Uterus (tissue), 4 donors: ENCODE data around the gene RAD9B. TPM values are rescaled to one million over a fixed set of nuclear protein-coding genes. Genes with fewer than 3 reads are reported as not detected.

Experiments
- DNase-seq, 2 donors: peaks; one replicate each; pipeline ENCODE4 v3.0.0-alpha.2; 2019 to 2020
- H3K27ac ChIP-seq, 2 donors: fragments of 200-600 bp; sonication (generic); 1 replicate in 1 of 2; 2 replicates in 1 of 2; pipeline ENCODE4 v1.5.1; 2016 to 2018
- H3K27me3 ChIP-seq, 2 donors: fragments of 200-600 bp; sonication (generic); one replicate each; pipeline ENCODE4 v1.5.1; 2018 to 2019; ENCODE audit warnings: control low read depth in 1 of 2
- H3K36me3 ChIP-seq, 2 donors: fragments of 200-600 bp; sonication (generic); one replicate each; pipeline ENCODE4 v1.5.1; 2019; ENCODE audit warnings: control low read depth in 1 of 2
- H3K4me1 ChIP-seq, 2 donors: fragments of 200-600 bp; sonication (generic); one replicate each; pipeline ENCODE4 v1.5.1; 2018 to 2019; ENCODE audit warnings: control low read depth in 1 of 2
- H3K4me3 ChIP-seq, 2 donors: fragments of 200-600 bp; sonication (generic); 1 replicate in 1 of 2; 2 replicates in 1 of 2; pipeline ENCODE4 v1.5.1; 2018 to 2019; ENCODE audit warnings: mild to moderate bottlenecking in 1 of 2
- H3K9me3 ChIP-seq, 2 donors: fragments of 200-600 bp; sonication (generic); one replicate each; pipeline ENCODE4 v1.5.1; 2019; ENCODE audit warnings: control low read depth in 1 of 2
- CTCF ChIP-seq, 4 experiments: fragments of 200-600 bp in 2 of 4; fragments of 450-650 bp in 2 of 4; sonication (generic) in 2 of 4; IDR thresholded peaks; one replicate each; pipeline ENCODE4 v1.5.1; 2016 to 2019; ENCODE audit warnings: antibody characterized with exemption in 4 of 4, mild to moderate bottlenecking in 2 of 4, moderate library complexity in 1 of 4
- POLR2A ChIP-seq, 2 donors: fragments of 450-650 bp; IDR thresholded peaks; one replicate each; pipeline ENCODE4 v1.6.1; 2016; ENCODE audit warnings: antibody characterized with exemption in 2 of 2, mild to moderate bottlenecking in 1 of 2, moderate library complexity in 1 of 2
- intact Hi-C: fragments of 100-400 bp; cut with DNase I; formaldehyde crosslinking; loops from one replicate; pipeline ENCODE4 v1.15.1; 2023; ENCODE audit warnings: low total_unique reads
- total RNA-seq, 4 donors: library from RNA; depleted of rRNA in 3 of 4; stranded (reverse); fragments of >200 nt in 3 of 4; gene quantifications; one replicate each; pipeline versions ENCODE4 v1.1.0 to v1.2.4, GENCODE V29; 2014 to 2023
- donor health status: DM: yes; HTN: yes; CAD: no.

RAD9B gene
- total RNA-seq, 4 donors from 2014 or later: 0.88 to 8.4 (median 1.2) TPM; not detected in 1

- H3K36me3 ChIP-seq: no peaks in the 10 kb centered on the region
- intact Hi-C loops: no loop called here
- H3K27me3 ChIP-seq: no peaks in the 10 kb centered on the region
- H3K4me1 ChIP-seq: peaks cover 0 to 4% of the 10 kb centered on the region in 2 donors
- TF ChIP-seq POLR2A (IDR thresholded peaks at IDR 0.05) (no peak), CTCF (IDR thresholded peaks at IDR 0.05) (no peak)
- no peak for DNase-seq
- no peak overlapping the region for H3K27ac ChIP-seq
- no peaks in the 10 kb centered on the region for H3K9me3 ChIP-seq
- H3K4me3 ChIP-seq: no peak overlapping the region
Observed at GRCh38 chr12:110498984-110499706, 3.0 kb upstream of the RAD9B start.

- peak overlapping the region; percentile 70 to 100 for H3K4me3 ChIP-seq
- no peaks in the 10 kb centered on the region for H3K27me3 ChIP-seq
- peak overlapping the region; percentile 85 to 90 for H3K27ac ChIP-seq
- TF ChIP-seq CTCF (IDR thresholded peaks at IDR 0.05) (no peak), POLR2A (IDR thresholded peaks at IDR 0.05) (no peak)
- intact Hi-C loops: no loop called here
- peak in 1 of 2 donors; percentile 21 for DNase-seq
- H3K4me1 ChIP-seq: peaks cover 0 to 4% of the 10 kb centered on the region in 2 donors
- H3K9me3 ChIP-seq: no peaks in the 10 kb centered on the region
- H3K36me3 ChIP-seq: no peaks in the 10 kb centered on the region
Observed at GRCh38 chr12:110501399-110501751, 756 bp upstream of the RAD9B start.

- DNase-seq: no peak
- intact Hi-C loops: no loop called here
- Histone ChIP-seq H3K27me3 (no peaks in the 10 kb centered on the region), H3K36me3 (no peaks in the 10 kb centered on the region), H3K4me1 (peaks cover 0 to 4% of the 10 kb centered on the region in 2 donors), H3K4me3 (no peak overlapping the region), H3K9me3 (no peaks in the 10 kb centered on the region), H3K27ac (no peak overlapping the region)
- TF ChIP-seq POLR2A (IDR thresholded peaks at IDR 0.05) (no peak), CTCF (IDR thresholded peaks at IDR 0.05) (no peak)
Observed at GRCh38 chr12:110503432-110503831, 1.3 kb downstream of the RAD9B start.

GRCh38 chr12:110505332-110505731 lies 3.2 kb downstream of the RAD9B start:
- Histone ChIP-seq H3K4me3 (no peak overlapping the region), H3K27me3 (no peaks in the 10 kb centered on the region), H3K9me3 (no peaks in the 10 kb centered on the region), H3K36me3 (no peaks in the 10 kb centered on the region), H3K27ac (no peak overlapping the region), H3K4me1 (peaks cover 0 to 4% of the 10 kb centered on the region in 2 donors)
- intact Hi-C loops: no loop called here
- DNase-seq: no peak
- TF ChIP-seq CTCF (IDR thresholded peaks at IDR 0.05) (no peak), POLR2A (IDR thresholded peaks at IDR 0.05) (no peak)

- no peak for DNase-seq
- Histone ChIP-seq H3K4me3 (no peak overlapping the region), H3K27ac (no peak overlapping the region), H3K9me3 (no peaks in the 10 kb centered on the region), H3K36me3 (no peaks in the 10 kb centered on the region), H3K4me1 (no peaks in the 10 kb centered on the region), H3K27me3 (no peaks in the 10 kb centered on the region)
- TF ChIP-seq CTCF (IDR thresholded peaks at IDR 0.05) (no peak), POLR2A (IDR thresholded peaks at IDR 0.05) (no peak)
- intact Hi-C loops: no loop called here
Observed at GRCh38 chr12:110508071-110508586, 6.0 kb downstream of the RAD9B start.
